ENCODE data around the gene TMEM86A.

The TMEM86A gene

GRCh38 chr11:18748766-18749365 is 50.3 kb downstream of the TMEM86A start:
- no peak overlapping the region for H3K4me3 ChIP-seq (ENCODE audit: low read depth, low read length)
- DNase-seq (ENCODE audit: low read depth), result no peak

- H3K4me3 ChIP-seq (ENCODE audit: low read depth, low read length), result no peak overlapping the region
- peak; percentile 29 for DNase-seq (ENCODE audit: low read depth)
Measured at GRCh38 chr11:18749681-18750319, 51.2 kb downstream of the TMEM86A start.

GRCh38 chr11:18750944-18751343 is 52.4 kb downstream of the TMEM86A start:
- no peak for DNase-seq (ENCODE audit: low read depth)
- H3K4me3 ChIP-seq (ENCODE audit: low read depth, low read length), result no peak overlapping the region

GRCh38 chr11:18752502-18752901 is 53.9 kb downstream of the TMEM86A start:
- no peak overlapping the region for H3K4me3 ChIP-seq (ENCODE audit: low read depth, low read length)
- no peak for DNase-seq (ENCODE audit: low read depth)

DNA sequence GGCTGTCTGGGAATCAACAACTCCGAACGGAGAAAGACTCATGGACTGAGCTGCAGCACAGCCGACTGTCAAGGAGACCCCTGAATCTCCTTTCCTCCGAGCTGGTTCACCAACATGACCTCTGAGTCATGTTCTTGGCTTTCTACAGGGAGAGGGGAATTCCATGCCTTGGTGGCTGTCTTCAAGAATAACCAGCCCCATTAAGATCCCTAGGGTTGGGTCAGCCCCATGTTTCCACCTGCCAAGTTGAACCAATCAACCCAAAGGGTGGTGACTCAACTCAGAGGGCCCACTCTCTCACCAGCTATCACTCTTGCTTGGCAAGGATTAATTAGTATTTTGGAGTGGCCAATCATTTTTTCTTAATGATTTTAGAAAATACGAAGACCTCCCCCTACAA is 55.7 kb downstream of the TMEM86A start:
- no peak for DNase-seq (ENCODE audit: low read depth)
- no peak overlapping the region for H3K4me3 ChIP-seq (ENCODE audit: low read depth, low read length)
